AG10803 (cell line): ENCODE measurements around the gene STPG1.
A peak's percentile ranks its signal among the peaks of the same experiment; 100 is the strongest.

ENCODE experiments used
- DNase-seq: peaks from one replicate; pipeline ENCODE4 v3.0.0; 2010; ENCODE audit warnings: low read depth
- H3K4me3 ChIP-seq: 2 replicates; pipeline ENCODE4 v1.5.1; 2011; ENCODE audit warnings: mild to moderate bottlenecking, low read length, control low read depth
- CTCF ChIP-seq: conservative IDR thresholded peaks from 2 replicates; pipeline ENCODE4 v1.5.1; 2011; ENCODE audit warnings: mild to moderate bottlenecking, low read length, control low read depth, inconsistent platforms

STPG1 gene

GRCh38 chr1:24319962-24320361 lies 93.6 kb downstream of the STPG1 start:
- no peak overlapping the region for H3K4me3 ChIP-seq
- DNase-seq, result no peak
- TF ChIP-seq CTCF, result no peak

GRCh38 chr1:24319312-24319863 lies 94.2 kb downstream of the STPG1 start, which contains the start of gene GRHL3:
Gene GRHL3 (plus strand): TSS chr1:24319357. CDS start chr1:24319552, 195 bp downstream.
- H3K4me3 ChIP-seq, result no peak within 1 kb of the TSS
- no peak for DNase-seq
- no peak for TF ChIP-seq CTCF

- no peak overlapping the region for H3K4me3 ChIP-seq
- DNase-seq, result no peak
- TF ChIP-seq CTCF, result no peak
Measured at GRCh38 chr1:24318615-24319311, 94.8 kb downstream of the STPG1 start.

- DNase-seq, result peak; percentile 76
- no peak for TF ChIP-seq CTCF
- H3K4me3 ChIP-seq, result no peak overlapping the region
Measured at GRCh38 chr1:24317956-24318614, 95.5 kb downstream of the STPG1 start.

GRCh38 chr1:24317081-24317480 lies 96.5 kb downstream of the STPG1 start:
- no peak for DNase-seq
- no peak for TF ChIP-seq CTCF
- H3K4me3 ChIP-seq, result no peak overlapping the region

- no peak for DNase-seq
- H3K4me3 ChIP-seq, result no peak overlapping the region
- TF ChIP-seq CTCF, result no peak
Measured at GRCh38 chr1:24316645-24317044, 96.9 kb downstream of the STPG1 start.

GRCh38 chr1:24315391-24315790 lies 98.2 kb downstream of the STPG1 start:
- no peak for TF ChIP-seq CTCF
- H3K4me3 ChIP-seq, result no peak overlapping the region
- no peak for DNase-seq
